ENCODE measurements around the gene SNX5. TPM values are rescaled to one million over a fixed set of nuclear protein-coding genes. Genes with fewer than 3 reads are reported as not detected.
A peak's percentile ranks its signal among the peaks of the same experiment; 100 is the strongest.

The SNX5 gene
- total RNA-seq, 1 donor from 2014 or later, result 106 TPM

- Mint-ChIP-seq H3K4me1 (ENCODE audit: low read depth) (peaks cover 37% of the 10 kb centered on the region), H3K9me3 (ENCODE audit: low read depth) (no peaks in the 10 kb centered on the region), H3K27ac (peak overlapping the region; percentile 63), H3K27me3 (no peaks in the 10 kb centered on the region), H3K36me3 (ENCODE audit: insufficient read depth) (peaks cover 13% of the 10 kb centered on the region), H3K4me3 (ENCODE audit: low read depth) (peak overlapping the region; percentile 45)
- DNase-seq (ENCODE audit: low spot score, unreplicated experiment), result no peak
- TF ChIP-seq, protein P1, sequence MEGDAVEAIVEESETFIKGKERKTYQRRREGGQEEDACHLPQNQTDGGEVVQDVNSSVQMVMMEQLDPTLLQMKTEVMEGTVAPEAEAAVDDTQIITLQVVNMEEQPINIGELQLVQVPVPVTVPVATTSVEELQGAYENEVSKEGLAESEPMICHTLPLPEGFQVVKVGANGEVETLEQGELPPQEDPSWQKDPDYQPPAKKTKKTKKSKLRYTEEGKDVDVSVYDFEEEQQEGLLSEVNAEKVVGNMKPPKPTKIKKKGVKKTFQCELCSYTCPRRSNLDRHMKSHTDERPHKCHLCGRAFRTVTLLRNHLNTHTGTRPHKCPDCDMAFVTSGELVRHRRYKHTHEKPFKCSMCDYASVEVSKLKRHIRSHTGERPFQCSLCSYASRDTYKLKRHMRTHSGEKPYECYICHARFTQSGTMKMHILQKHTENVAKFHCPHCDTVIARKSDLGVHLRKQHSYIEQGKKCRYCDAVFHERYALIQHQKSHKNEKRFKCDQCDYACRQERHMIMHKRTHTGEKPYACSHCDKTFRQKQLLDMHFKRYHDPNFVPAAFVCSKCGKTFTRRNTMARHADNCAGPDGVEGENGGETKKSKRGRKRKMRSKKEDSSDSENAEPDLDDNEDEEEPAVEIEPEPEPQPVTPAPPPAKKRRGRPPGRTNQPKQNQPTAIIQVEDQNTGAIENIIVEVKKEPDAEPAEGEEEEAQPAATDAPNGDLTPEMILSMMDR (IDR thresholded peaks at IDR 0.05; ENCODE audit: unreplicated experiment), result no peak
Measured at GRCh38 chr20:17972121-17972520, 3.5 kb upstream of the SNX5 start.

- no peak for DNase-seq (ENCODE audit: low spot score, unreplicated experiment)
- Mint-ChIP-seq H3K36me3 (ENCODE audit: insufficient read depth) (peaks cover 9% of the 10 kb centered on the region), H3K4me3 (ENCODE audit: low read depth) (peak overlapping the region; percentile 45), H3K27ac (peak overlapping the region; percentile 63), H3K27me3 (no peaks in the 10 kb centered on the region), H3K9me3 (ENCODE audit: low read depth) (no peaks in the 10 kb centered on the region), H3K4me1 (ENCODE audit: low read depth) (peaks cover 44% of the 10 kb centered on the region)
- TF ChIP-seq, protein P1 (IDR thresholded peaks at IDR 0.05; ENCODE audit: unreplicated experiment), result no peak
Measured at GRCh38 chr20:17971300-17972013, 2.9 kb upstream of the SNX5 start.

DNA sequence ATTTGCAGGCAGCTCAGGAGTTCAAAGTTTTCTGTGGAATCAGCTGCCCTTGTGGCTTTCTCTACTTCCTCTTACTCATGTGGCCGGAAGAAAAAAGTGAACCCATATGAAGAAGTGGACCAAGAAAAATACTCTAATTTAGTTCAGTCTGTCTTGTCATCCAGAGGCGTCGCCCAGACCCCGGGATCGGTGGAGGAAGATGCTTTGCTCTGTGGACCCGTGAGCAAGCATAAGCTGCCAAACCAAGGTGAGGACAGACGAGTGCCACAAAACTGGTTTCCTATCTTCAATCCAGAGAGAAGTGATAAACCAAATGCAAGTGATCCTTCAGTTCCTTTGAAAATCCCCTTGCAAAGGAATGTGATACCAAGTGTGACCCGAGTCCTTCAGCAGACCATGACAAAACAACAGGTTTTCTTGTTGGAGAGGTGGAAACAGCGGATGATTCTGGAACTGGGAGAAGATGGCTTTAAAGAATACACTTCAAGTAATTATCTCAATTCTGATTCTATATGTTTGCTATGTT is 1.4 kb upstream of the SNX5 start:
- Mint-ChIP-seq H3K9me3 (ENCODE audit: low read depth) (no peaks in the 10 kb centered on the region), H3K27me3 (no peaks in the 10 kb centered on the region), H3K27ac (peak overlapping the region; percentile 99), H3K4me3 (ENCODE audit: low read depth) (peak overlapping the region; percentile 87), H3K36me3 (ENCODE audit: insufficient read depth) (peaks cover 3% of the 10 kb centered on the region), H3K4me1 (ENCODE audit: low read depth) (peaks cover 58% of the 10 kb centered on the region)
- TF ChIP-seq, protein P1 (IDR thresholded peaks at IDR 0.05; ENCODE audit: unreplicated experiment), result no peak
- no peak for DNase-seq (ENCODE audit: low spot score, unreplicated experiment)

- H3K27me3 Mint-ChIP-seq, result no peaks in the 10 kb centered on the region
- H3K4me1 Mint-ChIP-seq (ENCODE audit: low read depth), result peaks cover 62% of the 10 kb centered on the region
- H3K9me3 Mint-ChIP-seq (ENCODE audit: low read depth), result no peaks in the 10 kb centered on the region
- peak overlapping the region; percentile 87 for H3K4me3 Mint-ChIP-seq (ENCODE audit: low read depth)
- H3K36me3 Mint-ChIP-seq (ENCODE audit: insufficient read depth), result peaks cover 5% of the 10 kb centered on the region
- no peak for DNase-seq (ENCODE audit: low spot score, unreplicated experiment)
- H3K27ac Mint-ChIP-seq, result peak overlapping the region; percentile 99
- TF ChIP-seq, protein P1 (IDR thresholded peaks at IDR 0.05; ENCODE audit: unreplicated experiment), result no peak
Measured at GRCh38 chr20:17969278-17969883, 787 bp upstream of the SNX5 start.

- Mint-ChIP-seq H3K27me3 (no peaks in the 10 kb centered on the region), H3K4me1 (ENCODE audit: low read depth) (peaks cover 66% of the 10 kb centered on the region), H3K27ac (peak overlapping the region; percentile 96), H3K4me3 (ENCODE audit: low read depth) (peak overlapping the region; percentile 87), H3K9me3 (ENCODE audit: low read depth) (no peaks in the 10 kb centered on the region), H3K36me3 (ENCODE audit: insufficient read depth) (peaks cover 6% of the 10 kb centered on the region)
- TF ChIP-seq, protein P1 (IDR thresholded peaks at IDR 0.05; ENCODE audit: unreplicated experiment), result no peak
- DNase-seq (ENCODE audit: low spot score, unreplicated experiment), result no peak
Measured at GRCh38 chr20:17967521-17968365, 851 bp downstream of the SNX5 start.
